SK-N-MC (cell line): ENCODE measurements around the gene FAM98B.

ENCODE experiments used
- DNase-seq: peaks from one replicate; pipeline ENCODE4 v3.0.0-alpha.2; 2011; ENCODE audit warnings: low read depth, low spot score
- H3K27ac ChIP-seq: fragments of 200-600 bp; sonication (generic); 2 replicates; pipeline ENCODE4 v1.5.1; 2016; ENCODE audit warnings: mixed run types
- H3K36me3 ChIP-seq: fragments of 200-600 bp; sonication (generic); 2 replicates; pipeline ENCODE4 v1.6.1; 2017; ENCODE audit warnings: antibody characterized with exemption, low read length, mixed read lengths; ENCODE audit not compliant: insufficient read depth
- H3K4me3 ChIP-seq: fragments of 200-600 bp; sonication (generic); 2 replicates; pipeline ENCODE4 v1.5.1; 2016
- H3K9ac ChIP-seq: fragments of 200-600 bp; sonication (generic); 2 replicates; pipeline ENCODE4 v1.8.0; 2017; ENCODE audit warnings: mixed run types, mixed read lengths; ENCODE audit not compliant: insufficient read length
- H3K9me3 ChIP-seq: fragments of 200-600 bp; sonication (generic); 2 replicates; pipeline ENCODE4 v1.6.1; 2017; ENCODE audit warnings: low read depth, mild to moderate bottlenecking, antibody characterized with exemption, low read length, moderate library complexity, mixed read lengths
- EZH2 ChIP-seq: fragments of 200-600 bp; sonication (generic); IDR thresholded peaks from one replicate; pipeline ENCODE4 v1.6.1; 2017; ENCODE audit warnings: antibody characterized with exemption
- FOXP2 ChIP-seq: optimal IDR thresholded peaks from 2 replicates; pipeline ENCODE3; 2011; ENCODE audit warnings: mild to moderate bottlenecking, moderate library complexity; ENCODE audit not compliant: insufficient read depth; ENCODE audit errors: extremely low read length, control extremely low read depth
- POLR2AphosphoS5 ChIP-seq: IDR thresholded peaks from 2 replicates; pipeline ENCODE4 v1.6.1; 2012; ENCODE audit warnings: mild to moderate bottlenecking, low read depth, low read length, borderline replicate concordance

Gene FAM98B

GRCh38 chr15:38533926-38534325 is 80.0 kb downstream of the FAM98B start:
- H3K27ac ChIP-seq, result no peak overlapping the region
- no peak overlapping the region for H3K4me3 ChIP-seq
- DNase-seq, result no peak
- H3K9me3 ChIP-seq, result no peaks in the 10 kb centered on the region
- TF ChIP-seq EZH2 (no peak), FOXP2 (no peak), POLR2AphosphoS5 (no peak)
- H3K36me3 ChIP-seq, result no peaks in the 10 kb centered on the region
- H3K9ac ChIP-seq, result no peak overlapping the region

- no peak overlapping the region for H3K9ac ChIP-seq
- no peak for TF ChIP-seq FOXP2
- TF ChIP-seq POLR2AphosphoS5, result no peak
- no peak for TF ChIP-seq EZH2
- no peaks in the 10 kb centered on the region for H3K9me3 ChIP-seq
- no peak for DNase-seq
- H3K4me3 ChIP-seq, result no peak overlapping the region
- no peak overlapping the region for H3K27ac ChIP-seq
- H3K36me3 ChIP-seq, result no peaks in the 10 kb centered on the region
Observed at GRCh38 chr15:38534691-38535090, 80.8 kb downstream of the FAM98B start.

GRCh38 chr15:38535491-38536200 is 81.7 kb downstream of the FAM98B start:
- Histone ChIP-seq H3K9me3 (no peaks in the 10 kb centered on the region), H3K27ac (no peak overlapping the region), H3K36me3 (no peaks in the 10 kb centered on the region), H3K4me3 (no peak overlapping the region), H3K9ac (no peak overlapping the region)
- TF ChIP-seq EZH2 (no peak), FOXP2 (no peak), POLR2AphosphoS5 (no peak)
- DNase-seq, result no peak

GRCh38 chr15:38536201-38536676 is 82.3 kb downstream of the FAM98B start:
- no peak overlapping the region for H3K4me3 ChIP-seq
- TF ChIP-seq POLR2AphosphoS5, result no peak
- TF ChIP-seq FOXP2, result no peak
- no peak for TF ChIP-seq EZH2
- H3K9ac ChIP-seq, result no peak overlapping the region
- no peaks in the 10 kb centered on the region for H3K36me3 ChIP-seq
- no peaks in the 10 kb centered on the region for H3K9me3 ChIP-seq
- no peak overlapping the region for H3K27ac ChIP-seq
- DNase-seq, result no peak
